GM12874 (cell line): ENCODE results near the gene BTBD2.

Source experiments
- CTCF ChIP-seq: IDR thresholded peaks from 2 replicates; pipeline ENCODE4 v1.5.1; 2011; ENCODE audit warnings: low read depth, mild to moderate bottlenecking, control low read depth, low read length, moderate library complexity; ENCODE audit not compliant: insufficient read depth

Gene BTBD2

GRCh38 chr19:1979017-1979416, 36.5 kb downstream of the BTBD2 start:
- TF ChIP-seq CTCF, result no peak

DNA sequence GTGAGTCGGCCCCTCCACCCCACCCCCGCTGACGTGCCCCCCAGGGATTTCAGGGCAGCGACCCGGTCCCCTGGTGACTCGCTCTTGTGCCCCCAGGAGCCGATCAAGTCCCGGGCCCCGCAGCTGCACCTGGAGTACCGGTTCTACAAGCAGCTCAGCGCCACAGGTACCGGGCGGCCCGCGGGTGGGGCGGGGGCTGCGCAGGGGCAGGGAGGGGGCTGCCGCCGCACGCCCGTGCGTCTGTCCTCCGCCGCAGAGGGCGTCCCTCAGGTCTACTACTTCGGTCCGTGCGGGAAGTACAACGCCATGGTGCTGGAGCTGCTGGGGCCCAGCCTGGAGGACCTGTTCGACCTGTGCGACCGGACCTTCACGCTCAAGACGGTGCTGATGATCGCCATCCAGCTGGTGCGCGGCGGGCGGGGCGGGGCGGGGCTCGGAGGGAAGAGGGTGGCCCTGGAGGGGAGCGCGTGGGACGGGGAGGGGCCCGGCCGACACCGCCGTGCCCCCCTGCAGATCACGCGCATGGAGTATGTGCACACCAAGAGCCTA, 37.1 kb downstream of the BTBD2 start:
- TF ChIP-seq CTCF, result no peak

DNA sequence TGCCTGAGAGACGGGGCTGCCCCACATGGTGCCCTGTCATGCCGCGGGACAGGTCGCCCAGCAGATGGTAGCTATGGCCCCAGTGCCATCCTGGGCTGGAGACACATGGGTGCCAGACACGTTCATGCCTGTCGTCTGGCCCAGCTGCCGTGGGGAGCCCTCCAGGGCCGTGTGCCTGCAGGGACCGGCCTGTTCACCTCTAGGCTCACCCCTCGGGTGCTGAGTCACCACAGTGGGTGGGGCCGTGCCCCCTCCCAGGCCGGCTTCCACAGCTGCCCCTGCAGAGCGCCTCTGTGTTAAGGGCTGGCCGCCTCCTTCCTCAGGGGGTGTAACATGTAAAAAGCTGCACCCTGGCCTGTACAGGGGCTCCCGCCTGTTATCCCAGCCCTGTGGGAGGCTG, 38.4 kb downstream of the BTBD2 start:
- TF ChIP-seq CTCF, result no peak

DNA sequence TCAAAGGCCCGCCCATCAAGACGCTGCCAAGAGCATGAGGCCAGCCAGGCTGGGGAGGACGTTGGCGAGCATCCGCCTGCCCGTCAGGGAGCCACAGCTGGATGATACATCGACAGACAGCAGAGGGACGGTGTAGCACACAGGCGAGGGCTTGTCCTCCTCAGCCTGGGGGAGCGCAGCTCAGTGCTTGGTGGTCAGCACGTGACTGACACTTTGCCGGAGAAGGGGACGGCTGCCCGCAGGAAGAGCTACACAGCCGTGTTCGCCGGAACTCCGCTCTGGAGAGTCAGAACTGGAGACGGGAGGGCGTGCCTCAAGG, 40.4 kb downstream of the BTBD2 start:
- TF ChIP-seq CTCF, result no peak

GRCh38 chr19:1974381-1975161, 40.9 kb downstream of the BTBD2 start:
- no peak for TF ChIP-seq CTCF

GRCh38 chr19:1970806-1971502, 44.6 kb downstream of the BTBD2 start:
- TF ChIP-seq CTCF, result no peak

DNA sequence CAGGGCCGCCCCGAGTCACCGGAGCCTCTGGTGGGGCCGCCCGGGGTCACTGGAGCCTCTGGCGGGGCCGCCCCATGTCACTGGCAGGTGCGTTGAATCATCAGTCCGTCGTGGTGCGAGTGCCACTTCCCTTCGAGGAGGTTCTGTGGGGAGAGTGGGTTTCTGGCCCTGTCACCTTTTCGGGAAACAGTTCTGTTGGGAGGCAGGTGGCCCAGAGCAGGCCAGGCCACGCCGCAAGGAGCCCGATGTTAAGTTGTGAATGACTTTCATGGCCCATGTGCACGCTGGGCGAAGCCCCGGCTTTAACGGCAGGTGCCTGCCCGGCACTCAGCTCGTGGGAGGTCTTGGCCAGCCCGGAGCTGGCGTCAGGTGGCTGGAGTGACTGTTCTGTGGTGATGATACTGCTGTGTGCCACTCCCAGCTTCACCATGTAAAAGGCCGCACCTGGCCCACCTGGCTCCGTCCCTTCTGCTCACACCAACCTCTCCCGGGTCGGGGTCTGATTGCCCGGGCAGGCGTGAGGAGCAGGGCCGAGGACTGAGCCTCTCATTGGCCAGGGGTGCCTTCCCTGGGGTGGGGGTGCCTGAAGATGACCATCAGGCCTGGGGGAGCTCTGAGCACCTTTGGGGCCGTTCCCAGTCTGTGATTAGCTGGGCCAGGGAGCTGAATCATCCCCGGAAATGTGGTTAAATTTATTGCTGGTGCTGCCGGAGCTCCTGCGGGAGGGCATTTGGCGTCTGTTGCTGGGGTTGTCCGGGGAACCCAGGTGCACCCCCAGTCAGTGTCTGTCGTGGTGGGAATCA, 45.3 kb downstream of the BTBD2 start:
- TF ChIP-seq CTCF, result no peak
